ENCODE results near the gene PNPLA2. TPM values are rescaled to one million over a fixed set of nuclear protein-coding genes. Genes with fewer than 3 reads are reported as not detected.
A peak's percentile ranks its signal among the peaks of the same experiment; 100 is the strongest.

Gene PNPLA2
- total RNA-seq, 4 donors from 2014 or later = 62.8 to 107 (median 77.6) TPM

- Histone ChIP-seq H3K4me1 (no peaks in the 10 kb centered on the region), H3K36me3 (peaks cover 13 to 53% (median 35%) of the 10 kb centered on the region in 4 donors), H3K27ac (replicated peaks in 1 of 4) (no peak overlapping the region), H3K4me3 (no peak overlapping the region), H3K9me3 (no peaks in the 10 kb centered on the region), H3K27me3 (no peaks in the 10 kb centered on the region)
- no peak for DNase-seq (ENCODE audit: extremely low spot score)
- TF ChIP-seq CTCF (IDR thresholded peaks at IDR 0.05) (no peak), POLR2AphosphoS5 (IDR thresholded peaks at IDR 0.05) (peak in 1 of 2 donors; percentile 26)
- 58% methylated on average over 6 of the region's 8 CpGs for WGBS
- intact Hi-C loops (cut with DNase I) = no loop called here
These were observed 51.4 kb downstream of the PNPLA2 start for GRCh38 chr11:870127-870413.

DNA sequence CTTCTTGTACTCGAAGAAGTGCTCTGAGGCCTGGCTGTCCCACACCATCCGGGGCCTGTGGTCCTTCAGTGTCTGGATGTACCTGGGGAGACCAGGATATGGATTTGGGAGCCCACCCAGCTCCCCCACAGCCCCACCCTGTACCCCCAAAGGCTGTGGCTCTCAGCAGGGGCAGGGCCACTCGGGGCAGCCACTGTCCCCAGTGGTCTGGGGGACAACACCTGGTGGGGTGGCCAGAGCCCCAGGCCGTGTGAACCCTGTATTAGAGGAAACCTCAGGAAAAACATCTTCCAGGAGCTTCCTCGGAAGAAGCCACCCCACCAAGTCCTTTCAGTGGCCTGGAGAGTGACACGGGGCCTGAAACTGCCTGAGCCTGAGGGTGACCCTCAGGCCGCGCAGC, 51.7 kb downstream of the PNPLA2 start:
- 84% methylated on average over 7 of the region's 8 CpGs for WGBS
- Histone ChIP-seq H3K9me3 (no peaks in the 10 kb centered on the region), H3K4me3 (no peak overlapping the region), H3K4me1 (no peaks in the 10 kb centered on the region), H3K27me3 (no peaks in the 10 kb centered on the region), H3K27ac (replicated peaks in 1 of 4) (no peak overlapping the region), H3K36me3 (peaks cover 10 to 53% (median 34%) of the 10 kb centered on the region in 4 donors)
- no peak for TF ChIP-seq POLR2AphosphoS5 (IDR thresholded peaks at IDR 0.05)
- TF ChIP-seq EP300 (IDR thresholded peaks at IDR 0.05) = no peak
- no peak for TF ChIP-seq POLR2A (IDR thresholded peaks at IDR 0.05; ENCODE audit: low read depth)
- no peak for TF ChIP-seq CTCF (IDR thresholded peaks at IDR 0.05)
- no peak for DNase-seq (ENCODE audit: extremely low spot score)
- intact Hi-C loops (cut with DNase I) = no loop called here

DNA sequence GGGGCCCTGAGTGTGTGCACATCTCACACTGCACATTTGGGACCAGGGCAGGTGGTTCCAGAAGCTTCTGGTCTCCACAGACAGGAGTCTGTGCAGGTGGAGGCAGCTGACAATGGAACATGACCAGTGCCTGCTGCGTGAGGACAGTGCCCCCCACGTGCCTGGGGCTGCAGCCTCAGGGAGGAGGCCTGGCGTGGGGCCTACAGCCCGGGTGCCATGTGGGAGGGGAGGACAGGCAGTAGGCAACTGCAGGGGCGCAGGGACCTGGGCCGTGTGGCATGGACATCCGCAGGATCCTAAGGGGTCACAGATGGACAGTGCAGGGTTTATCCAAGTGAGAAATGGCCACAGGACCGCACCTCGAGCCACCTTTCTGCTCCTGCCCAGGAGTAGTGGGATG, 52.8 kb downstream of the PNPLA2 start:
- H3K9me3 ChIP-seq = no peaks in the 10 kb centered on the region
- no peak for DNase-seq (ENCODE audit: extremely low spot score)
- WGBS = 76% methylated on average over 9 of the region's 9 CpGs
- no peaks in the 10 kb centered on the region for H3K27me3 ChIP-seq
- H3K27ac ChIP-seq (replicated peaks in 1 of 4) = no peak overlapping the region
- no peaks in the 10 kb centered on the region for H3K4me1 ChIP-seq
- H3K36me3 ChIP-seq = peaks cover 0 to 47% (median 29%) of the 10 kb centered on the region in 4 donors
- no peak overlapping the region for H3K4me3 ChIP-seq
- TF ChIP-seq EP300 (IDR thresholded peaks at IDR 0.05) = no peak
- no peak for TF ChIP-seq POLR2AphosphoS5 (IDR thresholded peaks at IDR 0.05)
- TF ChIP-seq CTCF (IDR thresholded peaks at IDR 0.05) = no peak
- no peak for TF ChIP-seq POLR2A (IDR thresholded peaks at IDR 0.05; ENCODE audit: low read depth)
- intact Hi-C loops (cut with DNase I) = no loop called here

DNA sequence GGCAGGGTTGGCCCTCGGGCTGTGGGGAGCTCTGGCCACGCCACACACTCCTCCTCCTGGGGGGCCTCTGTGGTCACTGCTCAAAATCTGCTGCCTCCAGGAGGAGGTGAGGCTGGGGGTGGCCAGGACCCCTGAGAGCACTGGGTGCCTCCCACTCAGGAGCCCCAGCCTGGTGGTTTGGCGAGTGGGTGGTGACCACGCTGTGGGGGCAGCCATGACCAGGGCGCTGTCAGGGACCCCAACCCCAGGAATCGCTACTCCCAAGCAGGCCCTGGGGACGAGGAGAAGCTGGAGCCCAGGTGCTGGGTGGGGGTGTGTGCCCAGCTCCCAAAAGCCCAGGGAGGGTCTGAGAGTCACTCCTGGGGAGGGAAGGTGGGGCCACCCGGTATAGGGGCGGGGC, 54.1 kb downstream of the PNPLA2 start:
- no peak overlapping the region for H3K27ac ChIP-seq (replicated peaks in 1 of 4)
- 93% methylated on average over 9 of the region's 9 CpGs for WGBS

More for the DNA sequence above, 54.1 kb downstream of the PNPLA2 start:
- intact Hi-C loops (cut with DNase I) = no loop called here
- Histone ChIP-seq H3K9me3 (no peaks in the 10 kb centered on the region), H3K4me1 (no peaks in the 10 kb centered on the region), H3K27me3 (no peaks in the 10 kb centered on the region), H3K36me3 (peaks cover 0 to 35% (median 24%) of the 10 kb centered on the region in 4 donors), H3K4me3 (no peak overlapping the region)
- DNase-seq (ENCODE audit: extremely low spot score) = no peak
- TF ChIP-seq POLR2AphosphoS5 (IDR thresholded peaks at IDR 0.05) = no peak
- no peak for TF ChIP-seq CTCF (IDR thresholded peaks at IDR 0.05)
- no peak for TF ChIP-seq POLR2A (IDR thresholded peaks at IDR 0.05; ENCODE audit: low read depth)

Data from esophagus muscularis mucosa (tissue), 4 donors.